HepG2 (cell line): ENCODE results near the gene REPIN1. TPM values are rescaled to one million over a fixed set of nuclear protein-coding genes. Genes with fewer than 3 reads are reported as not detected.
A peak's percentile ranks its signal among the peaks of the same experiment; 100 is the strongest.

Source experiments
- ATAC-seq: fragments of 200-7000 bp; cut with Tn5 transposase; 3 replicates; pipeline ENCODE4 v1.9.1; 2020; ENCODE audit warnings: mild to moderate bottlenecking, moderate library complexity
- BruUV-seq: library from RNA; stranded (reverse); fragments of 400-500 nt; replicated peaks from 2 replicates; lab custom pipeline; 2021; lab: Mats Ljungman, UMichigan
- CTCF ChIA-PET: fragments of 300-600 bp; formaldehyde crosslinking; extraction: SDS; loops from one replicate; lab custom pipeline; 2021; ENCODE audit warnings: low total read pairs, inconsistent platforms, low intra/inter-chr PET ratio; lab: Yijun Ruan, JAX
- POLR2A ChIA-PET: fragments of 350-600 bp; sonication (Branson Sonifier 250); formaldehyde crosslinking; loops from one replicate; lab custom pipeline; 2020; ENCODE audit warnings: antibody characterized with exemption, inconsistent platforms; lab: Yijun Ruan, JAX
- DNase-seq: peaks from one replicate; pipeline ENCODE4 v3.0.0-alpha.2; 2015; ENCODE audit warnings: low spot score
- FAIRE-seq: peaks from 3 replicates; lab custom pipeline; 2011; peaks lifted over from hg19 to GRCh38; lab: Jason Lieb, UNC
- H2AFZ ChIP-seq: one replicate; pipeline ENCODE4 v1.6.1; 2011; ENCODE audit warnings: low read length, inconsistent platforms
- H3K27ac ChIP-seq: fragments of 300-600 bp; 3 replicates; pipeline ENCODE4 v1.8.0; 2011; ENCODE audit warnings: mixed run types, mild to moderate bottlenecking, mixed read lengths, low read length, inconsistent platforms; ENCODE audit not compliant: insufficient read depth; ENCODE audit errors: extremely low read length
- H3K27me3 ChIP-seq, 2 experiments: fragments of 200-600 bp in 1 of 2; 2 replicates in 1 of 2; 3 replicates in 1 of 2; pipeline versions ENCODE4 v1.6.0 to v1.8.0; 2011; ENCODE audit warnings: low read length in 2 of 2, mild to moderate bottlenecking in 2 of 2, moderate library complexity in 2 of 2, inconsistent platforms in 1 of 2; ENCODE audit not compliant: insufficient read depth in 2 of 2, control insufficient read depth in 1 of 2
- H3K36me3 ChIP-seq, 2 experiments: fragments of 200-600 bp in 1 of 2; replicated peaks in 1 of 2; 2 replicates in 1 of 2; 3 replicates in 1 of 2; pipeline versions ENCODE4 v1.5.1 to v1.8.0; 2011; ENCODE audit warnings: low read length in 2 of 2, inconsistent platforms in 1 of 2; ENCODE audit not compliant: insufficient read depth in 2 of 2, control insufficient read depth in 1 of 2
- H3K4me1 ChIP-seq: 2 replicates; pipeline ENCODE4 v1.5.1; 2012; ENCODE audit warnings: low read length, inconsistent platforms; ENCODE audit not compliant: insufficient read depth
- H3K4me2 ChIP-seq: 2 replicates; pipeline ENCODE4 v1.6.0; 2011; ENCODE audit warnings: low read depth, low read length, inconsistent platforms
- H3K4me3 ChIP-seq, 3 experiments: fragments of 200-600 bp in 1 of 3; sonication (generic), shearing (Covaris generic) in 1 of 3; replicated peaks in 1 of 3; 2 replicates each; pipeline ENCODE4 v1.5.1; 2011 to 2016; ENCODE audit warnings: low read length in 3 of 3, inconsistent platforms in 2 of 3, low read depth in 2 of 3, mild to moderate bottlenecking in 2 of 3, control low read depth in 1 of 3, mixed read lengths in 1 of 3; ENCODE audit not compliant: insufficient read depth in 1 of 3
- H3K79me2 ChIP-seq: one replicate; pipeline ENCODE4 v1.6.1; 2011; ENCODE audit warnings: low read length, inconsistent platforms; ENCODE audit not compliant: insufficient read depth
- H3K9ac ChIP-seq: 2 replicates; pipeline ENCODE4 v1.6.0; 2011; ENCODE audit warnings: mild to moderate bottlenecking, low read depth, low read length, inconsistent platforms; ENCODE audit not compliant: insufficient read depth
- H3K9me3 ChIP-seq: 2 replicates; pipeline ENCODE4 v1.5.1; 2012; ENCODE audit warnings: mild to moderate bottlenecking, low read length
- H4K20me1 ChIP-seq: 2 replicates; pipeline ENCODE4 v1.6.0; 2011; ENCODE audit warnings: inconsistent platforms, mild to moderate bottlenecking, low read length, moderate library complexity; ENCODE audit not compliant: insufficient read depth
- AKAP8 ChIP-seq: sonication (generic); formaldehyde crosslinking; IDR thresholded peaks from 2 replicates; pipeline ENCODE4 v1.5.1; 2020; ENCODE audit warnings: mild to moderate bottlenecking, missing genetic modification reagents
- ATF1 ChIP-seq: IDR thresholded peaks from 2 replicates; pipeline ENCODE4 v1.6.1; 2016; ENCODE audit warnings: mild to moderate bottlenecking, control low read depth
- HCFC1 ChIP-seq: fragments of 150-350 bp; IDR thresholded peaks from 2 replicates; pipeline ENCODE4 v1.6.1; 2014; ENCODE audit warnings: low read depth, low read length
- HOXA3 ChIP-seq: sonication (generic); formaldehyde crosslinking; IDR thresholded peaks from 2 replicates; pipeline ENCODE4 v1.5.0; 2020; ENCODE audit warnings: missing genetic modification reagents
- JARID2 ChIP-seq: sonication (generic); formaldehyde crosslinking; IDR thresholded peaks from 2 replicates; pipeline ENCODE4 v1.8.1; 2023; ENCODE audit warnings: missing genetic modification reagents, inconsistent platforms; ENCODE audit not compliant: insufficient replicate concordance
- KDM5A ChIP-seq: fragments of 200-600 bp; sonication (generic); IDR thresholded peaks from 2 replicates; pipeline ENCODE4 v1.7.0; 2018; ENCODE audit warnings: antibody characterized with exemption, mild to moderate bottlenecking, low read length, borderline replicate concordance
- LCORL ChIP-seq, 2 experiments: fragments of 450-650 bp in 1 of 2; sonication (generic) in 1 of 2; formaldehyde crosslinking in 1 of 2; IDR thresholded peaks; 2 replicates each; pipeline versions ENCODE4 v1.5.0 to v1.6.1; 2017 to 2020; ENCODE audit warnings: antibody characterized with exemption in 1 of 2, missing genetic modification reagents in 1 of 2
- MED13 ChIP-seq: sonication (generic); formaldehyde crosslinking; IDR thresholded peaks from 2 replicates; pipeline ENCODE4 v1.5.0; 2020; ENCODE audit warnings: missing genetic modification reagents
- MIER3 ChIP-seq: IDR thresholded peaks from 2 replicates; pipeline ENCODE4 v1.6.1; 2016; ENCODE audit warnings: missing compliant biosample characterization, borderline replicate concordance
- NFKB2 ChIP-seq: sonication (generic); formaldehyde crosslinking; IDR thresholded peaks from 2 replicates; pipeline ENCODE4 v1.4.0; 2020; ENCODE audit warnings: missing genetic modification reagents, borderline replicate concordance
- NR2F2 ChIP-seq: IDR thresholded peaks from 2 replicates; pipeline ENCODE4 v1.6.1; 2012; ENCODE audit warnings: low read depth, inconsistent platforms, borderline replicate concordance
- NRL ChIP-seq: sonication (generic); formaldehyde crosslinking; IDR thresholded peaks from 2 replicates; pipeline ENCODE4 v1.5.0; 2020; ENCODE audit warnings: missing genetic modification reagents, mild to moderate bottlenecking, moderate library complexity, borderline replicate concordance
- PAF1 ChIP-seq: IDR thresholded peaks from 2 replicates; pipeline ENCODE4 v1.6.1; 2016; ENCODE audit warnings: missing genetic modification reagents, missing compliant biosample characterization
- RBFOX2 ChIP-seq: fragments of 200-400 bp; formaldehyde crosslinking; IDR thresholded peaks from 2 replicates; pipeline ENCODE4 v1.6.1; 2017; ENCODE audit warnings: low read depth, mild to moderate bottlenecking, low read length
- SP2 ChIP-seq: sonication (generic); formaldehyde crosslinking; IDR thresholded peaks from 2 replicates; pipeline ENCODE4 v1.5.1; 2020; ENCODE audit warnings: mild to moderate bottlenecking, missing genetic modification reagents
- ZBTB1 ChIP-seq: sonication (generic); formaldehyde crosslinking; IDR thresholded peaks from 2 replicates; pipeline ENCODE4 v1.4.0; 2020; ENCODE audit warnings: missing genetic modification reagents, borderline replicate concordance
- ZNF331 ChIP-seq: sonication (generic); formaldehyde crosslinking; IDR thresholded peaks from 2 replicates; pipeline ENCODE4 v1.4.0; 2020; ENCODE audit warnings: missing genetic modification reagents
- ZNF431 ChIP-seq: sonication (generic); formaldehyde crosslinking; IDR thresholded peaks from 2 replicates; pipeline ENCODE4 v1.9.0; 2022; ENCODE audit warnings: missing genetic modification reagents, low read depth, mild to moderate bottlenecking, borderline replicate concordance
- ZNF564 ChIP-seq: sonication (generic); formaldehyde crosslinking; IDR thresholded peaks from 2 replicates; pipeline ENCODE4 v1.8.1; 2023; ENCODE audit warnings: mild to moderate bottlenecking, missing genetic modification reagents
- ZNF567 ChIP-seq: sonication (generic); formaldehyde crosslinking; IDR thresholded peaks from 2 replicates; pipeline ENCODE4 v1.8.1; 2023; ENCODE audit warnings: mild to moderate bottlenecking, missing genetic modification reagents, borderline replicate concordance
- ZNF589 ChIP-seq: sonication (generic); formaldehyde crosslinking; conservative IDR thresholded peaks from 2 replicates; pipeline ENCODE4 v1.8.0; 2022; ENCODE audit warnings: mild to moderate bottlenecking, moderate library complexity, missing genetic modification reagents
- ZNF672 ChIP-seq: sonication (generic); formaldehyde crosslinking; IDR thresholded peaks from 2 replicates; pipeline ENCODE4 v1.8.1; 2022; ENCODE audit warnings: missing genetic modification reagents
- ZNF773 ChIP-seq: sonication (generic); formaldehyde crosslinking; IDR thresholded peaks from 2 replicates; pipeline ENCODE4 v1.4.0; 2020; ENCODE audit warnings: missing genetic modification reagents, borderline replicate concordance
- ZNF790 ChIP-seq: sonication (generic); formaldehyde crosslinking; IDR thresholded peaks from 2 replicates; pipeline ENCODE4 v1.8.0; 2022; ENCODE audit warnings: missing genetic modification reagents, mild to moderate bottlenecking, borderline replicate concordance
- ZNF878 ChIP-seq: sonication (generic); formaldehyde crosslinking; IDR thresholded peaks from 2 replicates; pipeline ENCODE4 v1.8.1; 2023; ENCODE audit warnings: mild to moderate bottlenecking, missing genetic modification reagents, moderate library complexity
- ZSCAN29 ChIP-seq: sonication (generic); formaldehyde crosslinking; conservative IDR thresholded peaks from 2 replicates; pipeline ENCODE4 v1.4.0; 2020; ENCODE audit warnings: mild to moderate bottlenecking, missing genetic modification reagents
- WGBS: methylation state at CpG from one replicate; pipeline ENCODE4 v1.1.6; 2017; ENCODE audit warnings: low lambda C conversion rate; 5-methylcytosine and 5-hydroxymethylcytosine counted together
- in situ Hi-C: cut with HindIII; loops from 2 replicates; pipeline ENCODE4 v1.10.0; 2017; ENCODE audit warnings: low pct_unique_long_range_greater_than_20kb; ENCODE audit not compliant: extremely low pct_ligation_motif_present
- intact Hi-C: fragments of 100-400 bp; cut with micrococcal nuclease; formaldehyde crosslinking; loops from one replicate; pipeline ENCODE4 v1.10.0; 2022; ENCODE audit not compliant: unreplicated experiment
- polyA plus RNA-seq, 8 experiments: library from polyadenylated mRNA; depleted of rRNA in 3 of 8; stranded (reverse) in 7 of 8; unstranded in 1 of 8; fragments of >200 nt; fragmentation: Illumina TruSeq in 4 of 8; extraction: Trizol in 4 of 8; gene quantifications; 2 replicates each; pipeline versions ENCODE4 v1.2.1 to v1.2.3, GENCODE V29; 2011 to 2016; ENCODE audit warnings: low read depth in 4 of 8, missing spikeins in 1 of 8, mixed read lengths in 1 of 8; ENCODE audit not compliant: insufficient read depth in 1 of 8
- total RNA-seq, 5 experiments: library from RNA; depleted of rRNA; stranded (reverse); fragments of >200 nt; fragmentation: Illumina TruSeq; extraction: Trizol; gene quantifications; 2 replicates each; pipeline ENCODE4 v1.2.3, GENCODE V29; 2016; ENCODE audit warnings: low read depth in 1 of 5
- TF ChIP-seq, protein P1 (sequence below): sonication (generic); formaldehyde crosslinking; IDR thresholded peaks from 2 replicates; pipeline ENCODE4 v1.5.0; 2020; ENCODE audit warnings: missing genetic modification reagents, mild to moderate bottlenecking, borderline replicate concordance

REPIN1 gene
- total and polyA plus RNA-seq, 2 of the 13 experiments (the other 11 are each of a cell fraction or from before 2014, with no cell fraction given), result 69.9 to 108 TPM

DNA sequence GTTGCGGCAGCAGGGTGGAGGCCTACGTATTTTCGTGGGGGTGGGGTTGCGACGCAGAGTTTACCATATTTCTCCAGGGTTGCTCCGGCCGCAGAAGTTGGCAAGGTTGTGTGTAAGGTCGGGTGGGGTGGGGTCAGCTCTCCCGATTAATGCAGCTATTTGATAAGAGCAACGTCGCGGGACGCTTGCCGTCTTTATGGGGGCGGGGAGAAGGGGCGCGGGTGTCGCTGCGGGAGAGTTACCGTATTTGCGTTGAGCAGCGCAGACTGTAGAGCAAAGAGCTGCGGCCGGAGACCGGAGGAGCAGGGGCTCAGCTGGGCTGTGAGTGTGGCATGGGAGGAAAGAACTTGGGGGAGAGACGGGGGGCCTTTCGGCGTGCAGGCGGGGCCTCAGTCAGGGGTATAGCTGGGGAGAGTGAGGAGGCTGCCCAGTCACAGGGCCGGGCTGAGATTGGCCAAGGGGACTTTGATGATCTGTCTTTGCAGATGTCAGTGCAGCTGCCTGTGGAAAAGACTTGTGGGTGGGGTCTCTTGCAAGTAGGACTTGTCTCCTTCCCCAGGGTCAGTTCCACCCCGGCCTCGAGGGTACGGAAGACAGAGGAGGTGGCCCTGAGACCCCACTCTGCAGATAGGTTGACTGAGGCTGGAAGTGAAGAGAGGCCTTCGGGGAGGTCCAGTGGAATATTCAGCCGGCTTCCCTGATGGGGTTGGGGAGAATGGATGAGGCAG is 37.1 kb downstream of the REPIN1 start:
- POLR2A ChIA-PET, result interaction anchor here (0.9 to 8.8 kb wide), 11 partner anchors 9 to 89 kb away, joined by 3 to 181 read pairs (median 8); partner anchors contain the start of genes ACTR3C, LRRC61, REPIN1 and ZNF775
- TF ChIP-seq, protein P1, sequence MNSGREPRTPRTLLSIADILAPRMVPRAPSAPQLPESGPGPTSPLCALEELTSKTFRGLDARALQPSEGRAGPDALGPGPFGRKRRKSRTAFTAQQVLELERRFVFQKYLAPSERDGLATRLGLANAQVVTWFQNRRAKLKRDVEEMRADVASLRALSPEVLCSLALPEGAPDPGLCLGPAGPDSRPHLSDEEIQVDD, result no peak
- TF ChIP-seq ZNF567 (CRISPR knock-in tag), result no peak
- TF ChIP-seq HOXA3 (CRISPR knock-in tag), result no peak
- 0 out of 2 replicates have a peak, but pooled peaks have one; percentile 26 for TF ChIP-seq KDM5A
- no peak for TF ChIP-seq MED13 (CRISPR knock-in tag)
- TF ChIP-seq PAF1 (CRISPR knock-in tag), result no peak
- no peak for TF ChIP-seq ZSCAN29 (CRISPR knock-in tag)
- TF ChIP-seq ZNF773 (CRISPR knock-in tag), result no peak
- TF ChIP-seq NRL, result 0 out of 2 replicates have a peak, but pooled peaks have one; percentile 62
- TF ChIP-seq NFKB2 (CRISPR knock-in tag), result no peak
- TF ChIP-seq ZNF331 (CRISPR knock-in tag), result no peak
- TF ChIP-seq AKAP8 (CRISPR knock-in tag), result no peak
- 0 out of 2 replicates have a peak, but pooled peaks have one; percentile 3 for TF ChIP-seq ZNF431
- no peak for TF ChIP-seq LCORL (IDR thresholded peaks at IDR 0.05)
- peak; percentile 16; the same call in 1 of the 2 replicates for TF ChIP-seq LCORL (CRISPR knock-in tag; IDR thresholded peaks at IDR 0.05)
- TF ChIP-seq SP2 (CRISPR knock-in tag), result peak; percentile 31; the same call in 1 of the 2 replicates
- no peak for TF ChIP-seq ZNF589
- TF ChIP-seq ZNF790, result no peak
- TF ChIP-seq ZBTB1 (CRISPR knock-in tag), result no peak
- no peak for TF ChIP-seq ATF1 (CRISPR knock-in tag)
- TF ChIP-seq JARID2 (CRISPR knock-in tag), result no peak
- no peak for TF ChIP-seq ZNF672 (CRISPR knock-in tag)
- TF ChIP-seq ZNF564 (CRISPR knock-in tag), result 0 out of 2 replicates have a peak, but pooled peaks have one; percentile 17
- 0 out of 2 replicates have a peak, but pooled peaks have one; percentile 2 for TF ChIP-seq ZNF878 (CRISPR knock-in tag)
- TF ChIP-seq MIER3 (CRISPR knock-in tag), result no peak
- TF ChIP-seq HCFC1, result no peak
- TF ChIP-seq NR2F2, result no peak
- TF ChIP-seq RBFOX2, result no peak

More for the DNA sequence above, 37.1 kb downstream of the REPIN1 start:
- 0% methylated on average over 25 of the region's 35 CpGs for WGBS
- Histone ChIP-seq H3K27ac (peak overlapping the region; percentile 69), H3K4me1 (peaks cover 63% of the 10 kb centered on the region), H4K20me1 (no peaks in the 10 kb centered on the region), H3K4me2 (peak overlapping the region; percentile 94), H3K36me3 (no peaks in the 10 kb centered on the region), H3K9me3 (no peaks in the 10 kb centered on the region), H3K79me2 (no peaks in the 10 kb centered on the region), H3K4me3 (peak overlapping the region; percentile 75 to 81 (median 79)), H3K9ac (peak overlapping the region; percentile 83), H2AFZ (no peak overlapping the region), H3K27me3 (no peaks in the 10 kb centered on the region)
- in situ Hi-C loops, result no loop called here
- FAIRE-seq, result no peak
- peak; percentile 52 for ATAC-seq
- CTCF ChIA-PET, result no interaction called here
- no TSS peak for BruUV-seq
- no peak for DNase-seq
- intact Hi-C loops, result loop anchor here (2.0 kb wide), 2 partner anchors 15 to 17 kb away; no protein-coding TSS in a partner anchor
